Measurements from ENCODE around the gene PHGDH.
A peak's percentile ranks its signal among the peaks of the same experiment; 100 is the strongest.
"Not testable (repeated sequence)": the region's sequence is repeated elsewhere in the genome, so short reads cannot be mapped to it uniquely, and the experiment has no call there.

The PHGDH gene

GRCh38 chr1:119711804-119712341, at the start of gene PHGDH:
TSS of gene PHGDH (plus strand) at chr1:119711934. CDS start at chr1:119712023, 89 bp downstream.
- FAIRE-seq = peak; percentile 62

GRCh38 chr1:119662034-119662437, 49.7 kb upstream of the PHGDH start:
- FAIRE-seq = no peak

GRCh38 chr1:119664067-119664466, 47.7 kb upstream of the PHGDH start:
- no peak for FAIRE-seq

- no peak for FAIRE-seq
Observed at GRCh38 chr1:119667173-119667572, 44.6 kb upstream of the PHGDH start.

- FAIRE-seq = no peak
Observed at GRCh38 chr1:119670898-119671297, 40.8 kb upstream of the PHGDH start.

DNA sequence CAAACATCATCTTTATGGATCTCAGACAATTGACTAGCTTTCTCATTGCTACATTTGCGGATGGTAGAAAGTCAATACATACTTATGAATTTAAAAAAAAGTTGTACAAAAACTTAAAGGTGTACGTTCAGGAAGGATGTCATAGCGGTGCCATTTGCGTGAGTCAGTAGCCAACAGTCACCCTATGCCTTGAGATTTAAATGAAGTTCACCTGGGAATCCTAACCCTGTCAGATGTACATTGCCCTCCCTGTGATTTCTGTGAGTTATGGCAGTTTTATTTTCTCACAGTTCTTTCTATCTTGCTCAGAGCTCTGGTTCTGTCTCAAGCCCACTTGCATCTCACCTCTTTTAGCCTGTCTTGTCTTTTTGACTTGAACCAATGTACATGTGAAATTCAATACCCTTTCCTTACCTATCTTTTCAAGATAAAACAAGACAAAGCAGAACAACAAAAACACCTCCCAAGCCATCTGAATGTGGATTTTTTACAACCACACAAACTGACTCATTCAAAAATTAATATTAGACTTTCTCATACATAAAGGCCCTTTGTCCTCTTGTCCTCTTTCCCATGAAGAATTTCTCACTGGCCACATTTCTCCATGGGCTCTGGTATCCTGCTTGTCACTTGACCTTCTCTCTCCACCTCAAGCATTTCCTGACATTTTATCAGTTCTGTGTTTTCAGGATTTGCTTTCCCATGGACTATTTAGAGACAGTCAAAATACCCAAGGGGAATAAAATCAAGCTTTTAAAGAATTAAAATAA, 38.4 kb upstream of the PHGDH start:
- FAIRE-seq = no peak

- FAIRE-seq = no peak
Observed at GRCh38 chr1:119674111-119674526, 37.6 kb upstream of the PHGDH start.

GRCh38 chr1:119674835-119675289, 36.9 kb upstream of the PHGDH start:
- FAIRE-seq = no peak

- FAIRE-seq = peak; percentile 64
Observed at GRCh38 chr1:119675349-119676345, 36.1 kb upstream of the PHGDH start.

DNA sequence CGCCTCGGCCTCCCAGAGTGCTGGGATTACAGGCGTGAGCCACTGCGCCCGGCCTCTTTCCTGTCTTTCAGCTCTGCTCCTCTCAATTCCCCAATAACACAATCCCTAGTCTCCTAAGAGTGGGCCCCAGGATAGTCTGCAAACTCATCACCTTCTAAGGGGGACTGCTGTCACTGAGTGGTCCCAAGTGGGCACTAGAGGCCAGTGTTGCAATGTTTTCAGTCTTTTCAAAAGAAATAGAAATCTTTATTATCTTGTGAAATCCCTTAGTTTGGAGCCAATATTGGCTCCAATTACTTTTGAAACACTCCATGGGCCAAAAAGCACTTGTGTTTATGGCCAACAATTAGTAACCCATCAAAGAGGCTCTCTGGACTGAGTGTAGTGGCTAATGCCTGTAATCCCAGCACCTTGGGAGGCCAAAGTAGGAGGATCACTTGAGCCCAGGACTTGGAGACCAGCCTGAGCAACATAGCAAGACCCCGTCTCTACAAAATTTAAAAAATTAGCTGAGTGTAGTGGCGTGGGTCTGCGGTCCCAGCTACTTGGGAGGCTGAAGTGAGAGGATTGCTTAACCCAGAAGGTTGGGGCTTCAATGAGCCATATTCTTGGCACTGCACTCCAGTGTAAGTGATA, 35.0 kb upstream of the PHGDH start:
- no peak for FAIRE-seq

DNA sequence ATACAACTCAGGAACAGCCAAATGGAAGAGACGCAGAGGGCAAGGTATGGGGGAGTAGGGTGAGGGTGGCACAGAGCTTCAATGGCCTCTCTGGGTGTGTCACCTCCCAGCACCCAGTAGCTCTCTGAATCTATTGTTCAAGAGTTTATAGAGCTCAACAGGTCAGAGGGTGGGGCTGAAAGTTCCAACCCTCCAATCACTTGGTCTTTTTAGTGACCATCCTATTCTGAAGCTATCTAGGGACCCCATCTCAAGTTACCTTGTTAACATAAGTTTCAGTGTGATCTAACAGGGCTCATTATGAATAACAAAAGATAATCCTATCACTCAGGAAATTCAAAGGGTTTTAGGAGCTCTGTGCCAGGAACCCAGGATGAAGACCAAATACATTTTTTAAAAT, 32.5 kb upstream of the PHGDH start:
- no peak for FAIRE-seq

DNA sequence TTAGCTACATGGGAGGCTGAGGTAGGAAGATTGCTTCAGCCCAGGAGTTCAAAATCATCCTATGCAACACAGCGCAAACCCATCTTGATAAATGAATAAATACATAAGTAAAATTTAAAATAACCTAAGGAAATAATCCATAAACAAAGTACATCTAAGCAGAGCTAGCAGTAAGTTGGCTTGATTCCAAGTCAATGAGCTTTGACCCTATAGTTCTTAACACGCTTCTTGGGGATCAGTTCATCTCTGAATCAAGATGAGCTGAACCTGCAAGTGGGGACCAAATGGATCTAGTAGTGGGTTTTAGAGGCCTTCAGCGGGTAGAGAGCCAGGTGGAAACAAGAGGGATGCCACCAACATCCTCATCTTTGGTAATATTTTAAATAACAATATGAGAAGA, 31.5 kb upstream of the PHGDH start:
- FAIRE-seq = no peak

- no peak for FAIRE-seq
Observed at GRCh38 chr1:119680723-119681122, 31.0 kb upstream of the PHGDH start.

- no peak for FAIRE-seq
Observed at GRCh38 chr1:119681560-119681959, 30.2 kb upstream of the PHGDH start.

- no peak for FAIRE-seq
Observed at GRCh38 chr1:119682141-119682540, 29.6 kb upstream of the PHGDH start.

DNA sequence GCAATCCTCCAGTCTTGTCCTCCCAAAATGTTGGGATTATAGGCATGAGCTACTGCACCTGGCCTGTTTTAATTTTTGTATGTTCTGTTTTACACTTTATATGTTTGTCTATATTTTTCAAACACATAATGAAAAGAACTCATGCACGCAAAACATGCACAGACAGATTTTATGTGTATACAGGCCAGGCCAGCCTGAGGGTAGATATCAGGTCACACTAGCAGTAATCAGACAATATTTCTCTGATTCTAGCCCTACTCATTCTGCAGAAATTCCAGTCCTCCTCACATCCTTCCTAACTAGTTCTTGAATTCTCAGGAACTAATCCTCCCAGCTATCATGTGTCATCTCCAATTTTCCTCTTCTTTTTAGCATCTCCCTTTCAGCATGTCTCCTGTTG, 27.8 kb upstream of the PHGDH start:
- no peak for FAIRE-seq

DNA sequence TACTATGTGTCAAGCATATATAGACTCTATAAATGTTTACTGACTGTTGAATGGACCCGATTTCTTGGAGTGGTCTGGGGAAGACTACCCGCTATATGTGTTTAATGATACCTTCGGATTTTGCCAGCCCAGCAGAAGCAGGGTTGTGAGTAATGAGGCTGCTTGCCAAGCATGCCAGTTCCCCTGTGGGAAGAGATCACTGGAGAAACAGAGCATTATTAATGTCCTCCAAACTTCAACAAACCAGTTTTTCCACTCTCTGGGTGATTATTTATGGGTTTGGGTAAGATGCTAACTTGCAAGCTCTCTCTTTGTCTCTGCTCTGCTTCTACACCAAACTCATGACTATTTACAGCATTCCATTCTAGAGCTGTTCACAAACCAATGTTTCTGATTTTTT, 25.1 kb upstream of the PHGDH start:
- FAIRE-seq = no peak

GRCh38 chr1:119687434-119688079, 24.2 kb upstream of the PHGDH start:
- no peak for FAIRE-seq

DNA sequence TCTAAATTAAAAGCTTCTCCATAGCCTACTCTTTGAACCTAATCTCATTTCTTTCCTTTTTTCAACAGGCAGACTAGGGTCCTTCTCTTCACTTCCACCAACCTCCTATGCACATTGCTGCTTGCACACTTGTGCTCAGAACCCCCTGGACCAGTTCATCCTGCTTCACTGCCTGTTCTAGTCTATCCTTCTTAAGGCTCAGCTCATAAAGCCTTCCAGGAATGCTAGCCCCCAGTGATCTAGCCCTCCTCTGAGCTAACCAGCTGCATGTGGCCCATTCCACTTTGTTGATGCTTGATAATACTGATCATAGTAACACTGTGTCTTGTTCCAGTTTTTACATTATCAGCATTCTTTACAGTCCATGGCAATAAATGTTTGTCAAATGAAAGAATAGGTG, 22.9 kb upstream of the PHGDH start:
- FAIRE-seq = no peak

- FAIRE-seq = no peak
Observed at GRCh38 chr1:119689511-119689910, 22.2 kb upstream of the PHGDH start.

DNA sequence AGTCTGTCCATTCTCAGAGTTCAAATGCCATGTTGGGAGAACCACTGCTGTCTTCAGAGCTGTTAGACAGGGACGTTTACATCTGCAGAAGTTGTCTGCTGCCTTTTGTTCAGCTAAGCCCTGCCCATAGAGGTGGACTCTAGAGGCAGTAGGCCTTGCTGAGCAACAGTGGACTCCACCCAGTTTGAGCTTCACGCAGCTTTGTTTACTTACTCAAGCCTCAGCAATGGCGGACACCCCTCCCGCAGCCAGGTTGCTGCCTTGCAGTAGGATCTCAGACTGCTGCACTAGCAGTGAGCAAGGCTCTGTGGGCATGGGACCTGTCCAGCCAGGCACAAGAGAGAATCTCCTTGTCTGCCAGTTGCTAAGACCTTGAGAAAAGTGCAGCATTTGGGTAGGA, 14.9 kb upstream of the PHGDH start:
- FAIRE-seq = not testable (repeated sequence)

DNA sequence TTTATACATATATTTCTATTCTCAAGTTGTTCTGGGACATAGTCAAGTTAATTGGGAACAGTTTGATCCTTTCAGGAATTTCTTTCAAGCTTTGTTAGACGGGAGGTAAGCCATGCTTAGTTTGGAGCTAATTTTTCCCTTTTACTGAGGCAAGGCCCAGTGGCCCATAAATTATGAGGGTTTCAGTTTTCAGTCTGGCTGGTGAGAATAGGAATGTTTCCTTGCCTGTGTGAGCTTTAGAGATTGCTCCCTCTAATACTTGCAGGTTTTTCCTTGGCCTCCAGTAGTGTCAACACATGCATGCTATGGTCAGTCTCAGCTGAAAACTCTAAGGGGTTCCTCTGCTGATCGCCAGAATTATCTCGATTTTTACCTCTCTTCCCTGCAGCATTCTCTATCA, 14.1 kb upstream of the PHGDH start:
- no peak for FAIRE-seq

All from A204.1 (cell line).